GM10847 (cell line): ENCODE measurements around the gene LRP4.

Experiments used
- POLR2A ChIP-seq: IDR thresholded peaks from 2 replicates; pipeline ENCODE4 v1.6.1; 2011; ENCODE audit not compliant: insufficient read length; ENCODE audit errors: extremely low read depth

LRP4 gene

GRCh38 chr11:46918083-46918787, at the start of gene LRP4:
LRP4 (minus strand) TSS chr11:46918550; CDS start chr11:46918379, 171 bp downstream.
- no peak for TF ChIP-seq POLR2A

GRCh38 chr11:46967962-46968361, 49.6 kb upstream of the LRP4 start:
- no peak for TF ChIP-seq POLR2A

- TF ChIP-seq POLR2A, result no peak
These were observed 48.4 kb upstream of the LRP4 start for GRCh38 chr11:46966773-46967172.

- TF ChIP-seq POLR2A, result no peak
These were observed 45.5 kb upstream of the LRP4 start for GRCh38 chr11:46963844-46964243.

GRCh38 chr11:46961041-46961440, 42.7 kb upstream of the LRP4 start:
- no peak for TF ChIP-seq POLR2A

- TF ChIP-seq POLR2A, result no peak
These were observed 40.4 kb upstream of the LRP4 start for GRCh38 chr11:46958777-46959176.

GRCh38 chr11:46953093-46953492, 34.7 kb upstream of the LRP4 start:
- TF ChIP-seq POLR2A, result no peak

- TF ChIP-seq POLR2A, result no peak
These were observed 34.2 kb upstream of the LRP4 start for GRCh38 chr11:46952553-46952952.

GRCh38 chr11:46951864-46952263, 33.5 kb upstream of the LRP4 start:
- TF ChIP-seq POLR2A, result no peak

- no peak for TF ChIP-seq POLR2A
These were observed 30.9 kb upstream of the LRP4 start for GRCh38 chr11:46949297-46949696.

- no peak for TF ChIP-seq POLR2A
These were observed 30.2 kb upstream of the LRP4 start for GRCh38 chr11:46948378-46949131.

GRCh38 chr11:46947399-46948077, 29.2 kb upstream of the LRP4 start:
- TF ChIP-seq POLR2A, result no peak

GRCh38 chr11:46944356-46945075, 26.2 kb upstream of the LRP4 start:
- no peak for TF ChIP-seq POLR2A

- TF ChIP-seq POLR2A, result no peak
These were observed 23.8 kb upstream of the LRP4 start for GRCh38 chr11:46942172-46942571.
